ENCODE measurements around the gene CDK2.

GRCh38 chr12:55933799-55934742 is 32.6 kb upstream of the CDK2 start:
- TF ChIP-seq CTCF (IDR thresholded peaks at IDR 0.05): no peak
- TF ChIP-seq POLR2A (IDR thresholded peaks at IDR 0.05): no peak

Data from ovary (tissue), 3 donors.